ENCODE measurements around the gene SOX1. TPM values are rescaled to one million over a fixed set of nuclear protein-coding genes. Genes with fewer than 3 reads are reported as not detected.

The SOX1 gene
- total and polyA plus RNA-seq, 4 donors, result not detected

GRCh38 chr13:112060899-112061366 is 6.0 kb upstream of the SOX1 start:
- Histone ChIP-seq H3K36me3 (ENCODE audit: control insufficient read depth in 4 of 4, insufficient read depth in 3 of 4, low read depth in 1 of 4, low read length in 3 of 4) (no peaks in the 10 kb centered on the region), H3K9ac (ENCODE audit: low read depth in 1 of 2, low read length in 2 of 2) (no peak overlapping the region), H3K27me3 (ENCODE audit: control insufficient read depth in 4 of 4, insufficient read depth in 4 of 4, low read length in 3 of 4) (peaks cover 2 to 49% (median 25%) of the 10 kb centered on the region in 4 donors), H3K4me3 (ENCODE audit: low read depth in 1 of 3, low read length in 3 of 3) (no peak overlapping the region), H3K4me1 (ENCODE audit: control insufficient read depth in 4 of 4, insufficient read depth in 4 of 4, low read length in 3 of 4) (peaks cover 0 to 32% (median 10%) of the 10 kb centered on the region in 4 donors), H3K27ac (ENCODE audit: low read depth in 1 of 2, low read length in 2 of 2) (no peak overlapping the region), H3K9me3 (ENCODE audit: control insufficient read depth in 4 of 4, low read length in 3 of 4) (no peaks in the 10 kb centered on the region)
- DNase-seq (ENCODE audit: low spot score), result no peak
- WGBS, result 3% methylated on average over 29 of the region's 29 CpGs
- no peak for TF ChIP-seq NR2F2 (IDR thresholded peaks at IDR 0.05)
- TF ChIP-seq FOXA1 (IDR thresholded peaks at IDR 0.05), result no peak
- no peak for TF ChIP-seq RXRA (IDR thresholded peaks at IDR 0.05)
- TF ChIP-seq, protein P1, sequence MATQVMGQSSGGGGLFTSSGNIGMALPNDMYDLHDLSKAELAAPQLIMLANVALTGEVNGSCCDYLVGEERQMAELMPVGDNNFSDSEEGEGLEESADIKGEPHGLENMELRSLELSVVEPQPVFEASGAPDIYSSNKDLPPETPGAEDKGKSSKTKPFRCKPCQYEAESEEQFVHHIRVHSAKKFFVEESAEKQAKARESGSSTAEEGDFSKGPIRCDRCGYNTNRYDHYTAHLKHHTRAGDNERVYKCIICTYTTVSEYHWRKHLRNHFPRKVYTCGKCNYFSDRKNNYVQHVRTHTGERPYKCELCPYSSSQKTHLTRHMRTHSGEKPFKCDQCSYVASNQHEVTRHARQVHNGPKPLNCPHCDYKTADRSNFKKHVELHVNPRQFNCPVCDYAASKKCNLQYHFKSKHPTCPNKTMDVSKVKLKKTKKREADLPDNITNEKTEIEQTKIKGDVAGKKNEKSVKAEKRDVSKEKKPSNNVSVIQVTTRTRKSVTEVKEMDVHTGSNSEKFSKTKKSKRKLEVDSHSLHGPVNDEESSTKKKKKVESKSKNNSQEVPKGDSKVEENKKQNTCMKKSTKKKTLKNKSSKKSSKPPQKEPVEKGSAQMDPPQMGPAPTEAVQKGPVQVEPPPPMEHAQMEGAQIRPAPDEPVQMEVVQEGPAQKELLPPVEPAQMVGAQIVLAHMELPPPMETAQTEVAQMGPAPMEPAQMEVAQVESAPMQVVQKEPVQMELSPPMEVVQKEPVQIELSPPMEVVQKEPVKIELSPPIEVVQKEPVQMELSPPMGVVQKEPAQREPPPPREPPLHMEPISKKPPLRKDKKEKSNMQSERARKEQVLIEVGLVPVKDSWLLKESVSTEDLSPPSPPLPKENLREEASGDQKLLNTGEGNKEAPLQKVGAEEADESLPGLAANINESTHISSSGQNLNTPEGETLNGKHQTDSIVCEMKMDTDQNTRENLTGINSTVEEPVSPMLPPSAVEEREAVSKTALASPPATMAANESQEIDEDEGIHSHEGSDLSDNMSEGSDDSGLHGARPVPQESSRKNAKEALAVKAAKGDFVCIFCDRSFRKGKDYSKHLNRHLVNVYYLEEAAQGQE (IDR thresholded peaks at IDR 0.05), result no peak
- no peak for TF ChIP-seq RAD21 (IDR thresholded peaks at IDR 0.05)
- no peak for TF ChIP-seq MAX (IDR thresholded peaks at IDR 0.05)
- no peak for TF ChIP-seq ZBTB33 (IDR thresholded peaks at IDR 0.05)
- TF ChIP-seq, protein P2, sequence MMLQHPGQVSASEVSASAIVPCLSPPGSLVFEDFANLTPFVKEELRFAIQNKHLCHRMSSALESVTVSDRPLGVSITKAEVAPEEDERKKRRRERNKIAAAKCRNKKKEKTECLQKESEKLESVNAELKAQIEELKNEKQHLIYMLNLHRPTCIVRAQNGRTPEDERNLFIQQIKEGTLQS (IDR thresholded peaks at IDR 0.05), result no peak
- TF ChIP-seq HNF4A (conservative IDR thresholded peaks at IDR 0.05), result no peak
- TF ChIP-seq HNF4G (IDR thresholded peaks at IDR 0.05), result no peak
- TF ChIP-seq TAF1 (conservative IDR thresholded peaks at IDR 0.05), result no peak
- no peak for TF ChIP-seq SP1 (IDR thresholded peaks at IDR 0.05)
- TF ChIP-seq CTCF (IDR thresholded peaks at IDR 0.05; ENCODE audit: low read depth, low read length, missing input control), result no peak
- TF ChIP-seq JUND (IDR thresholded peaks at IDR 0.05), result no peak

GRCh38 chr13:112061367-112062061 is 5.4 kb upstream of the SOX1 start:
- no peak for DNase-seq (ENCODE audit: low spot score)
- no peak overlapping the region for H3K4me3 ChIP-seq (ENCODE audit: low read depth in 1 of 3, low read length in 3 of 3)
- no peaks in the 10 kb centered on the region for H3K9me3 ChIP-seq (ENCODE audit: control insufficient read depth in 4 of 4, low read length in 3 of 4)
- TF ChIP-seq CTCF (IDR thresholded peaks at IDR 0.05; ENCODE audit: low read depth, low read length, missing input control) (no peak), RAD21 (IDR thresholded peaks at IDR 0.05) (no peak), JUND (IDR thresholded peaks at IDR 0.05) (no peak), EGR1 (IDR thresholded peaks at IDR 0.05; ENCODE audit: low read depth in 2 of 2) (no peak), MAX (IDR thresholded peaks at IDR 0.05) (no peak), YY1 (IDR thresholded peaks at IDR 0.05) (no peak)
- H3K4me1 ChIP-seq (ENCODE audit: control insufficient read depth in 4 of 4, insufficient read depth in 4 of 4, low read length in 3 of 4), result peaks cover 5 to 30% (median 10%) of the 10 kb centered on the region in 4 donors
- no peaks in the 10 kb centered on the region for H3K36me3 ChIP-seq (ENCODE audit: control insufficient read depth in 4 of 4, insufficient read depth in 3 of 4, low read depth in 1 of 4, low read length in 3 of 4)
- H3K9ac ChIP-seq (ENCODE audit: low read depth in 1 of 2, low read length in 2 of 2), result no peak overlapping the region
- WGBS, result 4% methylated on average over 52 of the region's 52 CpGs
- peaks cover 2 to 48% (median 25%) of the 10 kb centered on the region in 4 donors for H3K27me3 ChIP-seq (ENCODE audit: control insufficient read depth in 4 of 4, insufficient read depth in 4 of 4, low read length in 3 of 4)
- H3K27ac ChIP-seq (ENCODE audit: low read depth in 1 of 2, low read length in 2 of 2), result no peak overlapping the region
